ENCODE results near the gene TMEM131L.
"Not testable (repeated sequence)": the region's sequence is repeated elsewhere in the genome, so short reads cannot be mapped to it uniquely, and the experiment has no call there.

TMEM131L gene

GRCh38 chr4:153506341-153507309 is 40.5 kb downstream of the TMEM131L start:
- DNase-seq = no peak

- no peak for DNase-seq
Measured at GRCh38 chr4:153507310-153508073, 41.3 kb downstream of the TMEM131L start.

- DNase-seq = not testable (repeated sequence)
Measured at GRCh38 chr4:153509212-153509611, 43.1 kb downstream of the TMEM131L start.

- DNase-seq = no peak
Measured at GRCh38 chr4:153509724-153510123, 43.6 kb downstream of the TMEM131L start.

- no peak for DNase-seq
Measured at GRCh38 chr4:153510252-153511001, 44.3 kb downstream of the TMEM131L start.

GRCh38 chr4:153511104-153511503 is 44.9 kb downstream of the TMEM131L start:
- DNase-seq = no peak

GRCh38 chr4:153512162-153512852 is 46.1 kb downstream of the TMEM131L start:
- no peak for DNase-seq

- DNase-seq = no peak
Measured at GRCh38 chr4:153512952-153513500, 46.9 kb downstream of the TMEM131L start.

- no peak for DNase-seq
Measured at GRCh38 chr4:153513596-153513995, 47.4 kb downstream of the TMEM131L start.

- DNase-seq = no peak
Measured at GRCh38 chr4:153514001-153514526, 47.9 kb downstream of the TMEM131L start.

- no peak for DNase-seq
Measured at GRCh38 chr4:153514688-153515426, 48.7 kb downstream of the TMEM131L start.

- no peak for DNase-seq
Measured at GRCh38 chr4:153517159-153517558, 51.0 kb downstream of the TMEM131L start.

GRCh38 chr4:153518001-153518400 is 51.8 kb downstream of the TMEM131L start:
- DNase-seq = no peak

GRCh38 chr4:153518637-153519389 is 52.7 kb downstream of the TMEM131L start:
- DNase-seq = no peak

- DNase-seq = no peak
Measured at GRCh38 chr4:153519687-153520086, 53.5 kb downstream of the TMEM131L start.

GRCh38 chr4:153520227-153520626 is 54.1 kb downstream of the TMEM131L start:
- DNase-seq = no peak

GRCh38 chr4:153520801-153521329 is 54.7 kb downstream of the TMEM131L start:
- DNase-seq = no peak

- no peak for DNase-seq
Measured at GRCh38 chr4:153521478-153521877, 55.3 kb downstream of the TMEM131L start.

GRCh38 chr4:153521999-153522801 is 56.0 kb downstream of the TMEM131L start:
- peak in 1 of 2 experiments; percentile 44 for DNase-seq

Measured in stimulated activated CD4-positive, alpha-beta T cell treated with anti-CD3 and anti-CD28 coated beads, Interleukin-4, amount 100 ng/mL, for 4 hours (primary cell).